ENCODE data around the gene EHD4.

EHD4 gene

DNA sequence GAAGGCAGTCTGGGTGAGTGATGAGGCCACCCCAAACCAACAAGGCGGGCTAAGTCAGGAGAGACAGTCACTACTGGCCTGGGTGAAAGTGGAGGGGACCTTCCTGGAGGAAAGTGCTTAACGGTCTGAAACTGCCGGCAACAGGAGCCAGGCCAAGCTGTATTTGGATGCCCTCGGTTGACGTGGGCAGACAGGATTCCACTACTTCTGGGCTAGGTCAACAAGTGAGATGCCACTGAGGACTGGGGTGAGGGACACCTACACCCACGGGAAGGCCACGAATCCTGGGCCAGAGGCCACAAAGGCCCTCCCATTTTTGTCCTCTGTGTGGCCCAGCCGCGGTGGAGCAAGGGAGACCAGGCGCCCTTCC, 90.8 kb downstream of the EHD4 start:
- no peak for DNase-seq
- intact Hi-C loops (cut with DNase I) = no loop called here

DNA sequence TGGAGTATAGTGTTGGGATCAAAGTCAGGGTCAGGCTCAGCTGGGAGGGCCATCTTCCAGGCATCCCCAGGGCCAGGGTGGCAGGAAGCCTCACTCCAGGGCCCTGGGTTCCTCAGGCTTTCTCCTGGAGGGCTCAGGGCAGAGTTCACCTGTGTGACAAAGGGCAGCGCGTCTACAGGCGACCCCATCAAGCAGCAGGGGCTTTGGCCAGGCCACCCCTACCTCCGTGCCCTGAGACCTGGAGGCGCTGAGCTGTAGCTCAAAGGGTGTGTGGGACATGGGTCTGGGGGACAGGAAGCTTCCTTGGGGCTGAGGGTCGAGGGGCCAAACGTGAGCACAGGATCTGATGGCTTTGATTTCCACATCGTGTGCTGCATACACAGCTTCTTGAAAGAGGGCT, 91.3 kb downstream of the EHD4 start:
- intact Hi-C loops (cut with DNase I) = no loop called here
- DNase-seq = no peak

DNA sequence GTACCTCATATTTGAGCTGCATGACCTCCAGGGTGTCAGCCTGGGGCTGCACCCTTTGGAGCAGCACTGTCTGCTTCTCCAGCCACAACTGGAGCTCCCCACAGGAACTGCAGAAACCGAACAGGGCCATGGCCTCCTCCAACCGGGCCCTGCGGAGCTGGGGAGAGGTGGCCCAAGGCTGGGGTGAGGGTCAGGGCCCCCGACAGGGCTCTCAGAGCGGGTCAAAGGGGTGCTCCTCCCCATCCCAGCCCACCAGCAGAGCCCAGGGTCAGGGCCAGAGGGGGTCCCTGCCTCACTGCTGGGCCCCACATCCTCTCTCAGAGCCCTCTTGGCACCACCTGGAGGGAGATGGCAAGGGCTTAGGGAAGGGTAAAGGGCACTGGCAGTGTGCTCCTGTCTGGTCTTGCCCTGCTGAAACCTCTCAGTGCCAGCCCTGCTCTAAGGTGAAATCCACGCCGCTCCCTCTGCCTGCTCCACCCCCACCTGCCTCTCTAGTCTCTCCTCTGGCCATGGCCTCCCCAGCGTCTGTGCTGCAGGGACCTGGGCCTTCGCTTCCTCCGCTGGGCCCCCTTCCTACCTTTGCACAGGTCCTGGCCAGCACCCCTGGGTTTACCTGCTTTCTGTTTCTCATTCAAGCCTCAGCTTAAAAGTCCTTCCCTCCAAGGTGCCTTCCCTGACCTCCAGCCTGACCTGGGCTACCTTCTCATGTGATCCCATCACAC, 92.0 kb downstream of the EHD4 start:
- intact Hi-C loops (cut with DNase I) = no loop called here
- DNase-seq = no peak

DNA sequence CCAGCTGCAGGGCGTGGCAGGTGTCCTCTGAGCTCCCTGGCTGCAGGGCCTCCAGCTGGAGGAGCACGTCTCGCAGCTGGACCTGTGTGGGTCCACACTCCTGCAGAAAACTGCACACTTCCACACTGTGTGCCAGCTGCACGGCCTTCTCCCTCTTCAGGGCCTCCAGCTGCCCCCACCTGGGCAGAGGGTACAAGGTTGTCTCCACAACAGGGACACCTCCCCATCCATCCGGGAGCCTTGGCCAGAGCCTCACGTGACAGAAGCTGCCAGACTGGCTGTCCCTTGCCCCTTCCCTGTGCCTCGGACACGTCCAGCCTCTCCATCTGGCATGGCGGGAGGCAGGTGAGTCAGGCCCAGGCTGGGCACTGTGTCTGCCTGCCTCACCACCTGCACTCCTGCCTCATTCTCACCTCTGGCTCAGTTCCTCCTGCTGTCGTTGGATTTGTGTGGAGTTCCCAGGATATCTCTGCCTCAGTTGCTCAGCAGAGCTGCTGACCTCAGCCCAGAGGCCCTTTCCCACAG, 93.0 kb downstream of the EHD4 start:
- DNase-seq = no peak
- intact Hi-C loops (cut with DNase I) = no loop called here

DNA sequence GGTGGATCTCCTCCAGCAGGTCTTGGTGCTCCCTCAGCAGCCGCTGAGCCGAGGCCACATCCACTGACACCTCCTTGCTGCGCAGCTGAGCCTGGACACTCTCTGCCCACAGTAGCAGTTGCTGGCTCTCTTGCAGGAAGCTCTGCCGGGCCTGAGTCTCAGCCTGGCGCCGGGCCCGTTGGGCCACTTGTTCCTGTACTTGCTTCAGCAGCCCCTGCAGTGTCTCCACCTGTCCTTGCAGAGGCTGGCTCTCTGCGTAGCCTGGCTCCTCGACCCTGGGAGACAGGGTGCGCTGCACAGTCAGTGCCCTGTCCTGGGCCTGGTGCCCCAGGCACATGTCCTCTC, 94.0 kb downstream of the EHD4 start:
- DNase-seq = peak in 1 of 42 donors; percentile 30
- intact Hi-C loops (cut with DNase I) = no loop called here

DNA sequence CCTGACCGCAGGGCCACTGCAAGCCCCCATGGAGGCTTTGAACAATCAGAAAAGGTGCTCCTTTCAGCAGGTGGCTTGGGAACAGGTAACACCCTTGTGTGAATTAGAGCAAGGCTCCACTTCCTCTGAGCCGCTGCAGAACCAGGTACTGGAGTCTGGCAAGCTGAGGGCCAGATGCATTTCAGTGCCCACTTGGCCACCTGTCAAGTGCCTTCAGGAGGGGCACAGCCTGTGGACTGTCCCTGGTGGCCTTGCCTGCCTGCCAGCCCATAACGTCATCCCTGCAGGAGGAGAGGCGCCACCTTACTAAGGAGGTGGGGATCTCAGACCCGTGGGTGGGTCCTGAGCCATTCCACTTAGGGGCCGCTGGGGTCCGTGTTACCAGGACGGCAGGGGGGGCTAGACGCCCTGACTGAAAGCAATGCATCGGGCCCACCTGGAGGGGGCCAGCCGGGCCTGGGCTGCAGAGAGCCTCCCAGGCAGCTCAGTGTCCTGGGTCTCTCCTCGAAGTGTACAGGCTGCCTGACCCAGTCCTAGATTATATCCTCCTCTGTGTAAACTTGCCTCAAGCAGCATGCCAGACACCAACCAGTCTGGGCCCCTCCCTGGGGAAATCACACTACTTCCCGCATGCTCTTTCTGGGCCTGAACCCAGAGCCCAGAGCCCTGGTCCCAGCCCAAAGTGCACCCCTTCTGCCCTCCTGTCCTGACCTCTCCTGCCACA, 94.6 kb downstream of the EHD4 start:
- intact Hi-C loops (cut with DNase I) = no loop called here
- no peak for DNase-seq

DNA sequence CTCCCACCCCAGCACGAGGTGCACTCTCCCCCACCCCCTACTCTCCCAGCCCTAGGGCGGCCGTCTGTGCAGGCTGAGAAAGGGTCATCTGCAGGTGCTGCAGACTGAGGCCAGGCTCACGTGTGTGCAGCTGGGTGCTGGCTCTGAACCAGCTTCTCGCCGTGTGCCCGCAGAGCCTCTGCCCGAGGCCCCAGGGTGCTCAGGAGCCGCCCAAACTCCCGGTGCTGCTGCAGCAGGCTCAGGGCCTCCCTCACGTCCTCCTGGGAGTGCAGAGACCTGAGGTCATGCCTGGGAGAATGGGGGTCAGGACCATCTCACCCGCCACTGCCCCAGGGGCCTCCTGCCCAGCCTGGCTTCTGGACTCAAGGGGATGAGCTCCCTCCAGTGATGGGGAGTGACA, 95.7 kb downstream of the EHD4 start:
- intact Hi-C loops (cut with DNase I) = no loop called here
- no peak for DNase-seq

DNA sequence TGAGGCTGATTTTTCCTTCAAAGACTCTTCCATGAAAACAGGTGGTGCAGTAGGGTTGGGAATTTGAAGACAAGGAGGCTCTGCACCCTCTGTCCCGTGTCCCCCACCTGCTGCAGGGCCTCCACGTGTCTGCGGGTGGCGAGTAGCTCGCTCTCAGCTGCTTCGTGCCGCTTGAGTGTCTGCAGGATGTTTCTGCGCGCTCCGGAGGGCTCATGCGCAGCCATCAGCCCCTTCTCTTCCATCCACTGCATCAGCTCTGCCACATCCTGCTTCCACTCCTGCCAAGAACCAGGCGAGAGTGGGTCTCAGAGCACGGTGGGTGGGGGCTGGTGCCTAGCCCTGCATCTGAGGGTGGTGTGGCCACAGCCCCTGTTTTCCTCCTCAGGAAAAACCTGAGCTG, 96.3 kb downstream of the EHD4 start:
- DNase-seq = no peak
- intact Hi-C loops (cut with DNase I) = no loop called here

DNA sequence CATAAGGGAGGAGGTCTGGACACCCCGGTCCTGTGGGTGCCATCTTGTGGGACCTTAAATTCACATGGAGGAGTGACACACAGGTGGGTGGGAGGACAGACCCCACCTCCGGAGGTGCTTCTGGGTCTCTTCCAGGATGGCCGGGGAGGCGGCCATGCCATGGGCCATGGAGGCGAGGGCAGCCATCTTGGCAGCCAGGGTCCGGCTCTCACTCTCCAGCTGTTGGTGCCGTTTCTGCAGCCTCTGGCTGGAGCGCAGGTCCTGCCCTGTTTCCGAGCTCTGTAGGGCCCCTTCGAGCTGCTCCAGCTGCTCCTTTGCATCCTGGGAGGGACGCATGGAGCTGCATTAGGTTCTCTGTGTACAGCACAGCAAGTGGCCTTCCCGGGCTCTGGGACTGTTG, 97.6 kb downstream of the EHD4 start:
- intact Hi-C loops (cut with DNase I) = no loop called here
- no peak for DNase-seq

DNA sequence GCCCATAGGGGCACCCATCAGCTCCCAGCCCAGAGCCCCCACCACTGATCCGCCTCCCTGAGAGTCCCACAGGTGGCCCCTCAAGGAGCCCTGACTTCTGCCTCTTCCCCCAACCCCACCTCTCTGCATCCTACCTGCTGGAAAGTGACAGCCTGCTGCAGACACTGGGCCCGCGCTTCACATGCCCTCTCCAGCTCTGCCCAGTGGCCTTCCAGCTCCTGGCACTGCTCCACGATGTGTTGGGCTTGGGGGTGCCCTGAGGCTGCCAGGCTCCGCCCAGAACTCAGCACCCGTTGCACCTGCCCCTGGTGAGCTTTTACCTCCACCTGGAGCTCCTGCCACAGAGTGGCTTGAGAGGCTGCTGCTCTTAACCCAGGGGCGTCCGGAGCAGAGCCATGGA, 98.6 kb downstream of the EHD4 start:
- intact Hi-C loops (cut with DNase I) = no loop called here
- no peak for DNase-seq

DNA sequence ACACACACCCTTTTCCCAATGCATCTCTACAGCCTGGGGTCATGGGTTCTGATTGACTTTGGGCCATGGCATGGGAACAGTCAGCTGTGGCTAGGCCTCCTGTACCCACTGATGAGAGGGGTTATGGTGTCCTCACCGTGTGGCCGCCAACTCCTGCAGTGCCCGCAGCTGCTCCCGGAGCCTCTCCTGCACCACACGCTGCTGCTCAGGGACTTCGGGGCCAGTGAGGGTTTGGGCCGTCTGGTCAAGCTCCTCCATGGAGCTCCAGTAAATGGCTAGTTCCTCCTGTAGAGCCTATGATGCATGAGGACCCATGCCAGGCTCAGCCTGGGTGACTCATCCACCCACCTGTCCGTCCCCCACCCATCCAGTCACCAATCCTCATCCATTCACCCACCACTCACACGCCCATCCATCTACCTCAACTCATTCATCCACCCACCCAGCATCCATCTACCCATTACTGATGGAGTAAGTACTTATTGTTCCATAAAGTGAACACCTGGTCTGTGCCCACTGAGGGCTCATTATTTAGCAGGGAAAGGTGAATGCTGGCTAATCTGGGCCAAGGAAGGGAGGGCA, 100.1 kb downstream of the EHD4 start:
- peak in 4 of 42 donors; percentile 25 to 55 (median 44) for DNase-seq
- intact Hi-C loops (cut with DNase I) = no loop called here

DNA sequence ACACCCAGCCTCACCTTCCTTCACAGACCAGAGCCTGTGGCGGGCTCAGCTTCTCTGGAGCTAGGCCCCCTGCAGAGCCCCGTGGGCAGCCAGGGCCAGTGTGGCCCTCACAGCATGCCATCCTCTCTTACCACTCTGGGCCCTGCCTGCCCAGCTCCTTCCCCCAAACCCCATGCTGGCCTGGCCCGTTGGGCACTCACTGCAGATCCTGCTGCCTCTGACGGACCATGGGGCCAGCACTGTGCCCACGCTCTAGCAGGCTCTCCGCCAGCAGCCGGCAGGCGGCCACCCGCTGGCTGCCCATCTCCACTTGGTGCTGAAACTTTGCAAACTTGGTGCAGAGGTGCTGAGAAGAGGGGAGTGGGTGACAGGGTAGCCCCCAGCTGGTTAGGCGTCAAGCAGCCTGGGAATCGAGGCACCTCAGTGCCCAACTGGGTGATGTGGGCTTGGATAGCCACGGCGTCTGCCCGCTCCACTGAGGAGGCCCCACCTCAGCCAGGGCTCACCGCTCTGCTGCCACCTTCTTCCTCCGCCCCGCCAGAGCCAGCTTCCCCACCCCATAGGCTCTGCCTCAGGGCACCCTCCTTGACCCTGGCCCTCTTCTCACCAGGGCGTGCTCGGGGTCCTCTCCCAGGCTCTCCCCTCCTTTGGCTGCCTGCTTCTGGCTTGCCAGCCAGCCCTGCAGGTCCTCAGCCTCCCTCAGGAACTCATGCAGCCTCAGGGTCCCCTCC, 101.0 kb downstream of the EHD4 start:
- DNase-seq = no peak
- intact Hi-C loops (cut with DNase I) = no loop called here

DNA sequence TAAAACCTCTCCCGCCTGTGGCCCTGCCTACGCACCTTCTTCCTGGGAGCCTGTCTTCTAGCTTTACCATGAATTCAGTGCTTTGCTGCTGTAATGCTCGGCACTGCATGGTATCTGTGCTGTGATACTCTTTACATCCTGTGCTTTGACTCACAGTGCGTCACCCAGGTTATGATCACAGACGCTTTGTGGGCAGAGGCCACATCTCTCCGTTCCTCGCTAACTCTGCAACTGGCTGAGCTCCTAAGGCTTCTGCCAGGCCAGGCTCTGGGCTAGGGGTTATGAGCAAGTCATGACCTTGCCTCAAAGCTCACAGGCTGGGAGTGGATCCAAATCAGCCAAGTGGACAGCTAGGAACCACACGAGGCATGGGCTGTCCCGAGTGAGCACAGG, 101.7 kb downstream of the EHD4 start:
- DNase-seq = peak in 2 of 42 donors; percentile 11 to 37
- intact Hi-C loops (cut with DNase I) = no loop called here

DNA sequence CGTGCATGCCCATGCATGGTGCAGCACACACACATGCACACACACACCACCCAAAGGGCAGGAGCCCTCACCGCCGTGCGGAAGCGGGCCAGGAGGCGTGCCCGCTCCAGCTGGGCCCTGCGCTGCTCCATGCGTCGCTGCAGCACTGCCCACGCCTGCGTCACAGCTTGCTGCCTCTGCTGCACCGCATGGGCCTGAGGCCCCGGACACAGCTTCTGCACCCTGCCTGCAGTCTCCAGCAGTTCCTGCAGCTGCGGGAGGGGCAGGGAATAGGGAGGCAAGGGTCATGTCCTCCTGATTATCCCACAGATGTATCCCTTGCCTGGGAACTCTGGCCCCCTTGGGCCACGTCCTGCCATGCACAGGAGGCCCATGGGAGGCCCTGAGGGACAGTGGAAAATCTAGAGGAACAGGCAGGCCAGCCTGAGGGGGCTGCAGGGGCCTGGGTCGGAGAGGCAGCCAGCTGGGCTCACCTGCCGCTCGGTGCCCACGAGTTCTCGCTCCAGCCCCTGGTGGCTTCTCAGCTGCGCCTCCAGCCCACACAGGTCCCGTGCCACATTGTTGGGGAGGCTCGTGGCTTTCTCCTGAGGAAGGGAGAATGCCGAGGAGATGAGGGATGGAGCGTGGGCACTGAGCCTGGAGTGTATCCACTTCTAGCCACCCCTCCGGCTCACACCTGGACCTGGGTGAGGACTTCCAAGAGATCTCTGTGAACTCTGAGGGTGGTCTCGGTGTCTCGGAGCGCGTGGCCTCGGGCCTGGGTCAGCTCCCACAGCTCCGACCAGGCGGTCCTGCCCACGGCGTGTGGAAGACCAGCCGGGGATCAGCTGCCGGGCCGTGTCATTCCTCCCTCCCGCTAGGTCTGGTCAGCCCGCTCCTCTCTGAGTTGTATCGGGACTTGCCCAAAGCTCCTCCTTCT, 102.3 kb downstream of the EHD4 start:
- DNase-seq = no peak
- intact Hi-C loops (cut with DNase I) = no loop called here

DNA sequence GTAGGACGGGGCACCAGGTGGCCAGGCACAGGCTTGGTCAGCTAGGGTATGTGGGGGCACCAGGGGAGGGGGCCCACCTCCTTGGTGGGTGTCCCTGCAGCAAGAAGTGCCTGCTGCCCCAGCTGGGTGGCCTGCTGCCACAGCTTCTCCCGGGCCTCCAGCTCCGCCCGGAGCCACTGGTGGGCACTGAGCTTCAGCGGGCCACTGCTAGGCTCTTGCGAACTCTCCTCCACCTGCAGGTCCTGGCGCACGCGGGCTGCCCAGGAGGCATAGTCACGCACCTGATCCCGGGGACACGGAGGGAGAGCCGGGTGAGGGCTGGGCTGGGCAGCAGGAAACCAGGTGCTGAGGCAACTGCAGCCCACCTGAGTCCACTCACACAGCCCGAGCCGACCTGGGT, 104.0 kb downstream of the EHD4 start:
- intact Hi-C loops (cut with DNase I) = no loop called here
- DNase-seq = no peak

DNA sequence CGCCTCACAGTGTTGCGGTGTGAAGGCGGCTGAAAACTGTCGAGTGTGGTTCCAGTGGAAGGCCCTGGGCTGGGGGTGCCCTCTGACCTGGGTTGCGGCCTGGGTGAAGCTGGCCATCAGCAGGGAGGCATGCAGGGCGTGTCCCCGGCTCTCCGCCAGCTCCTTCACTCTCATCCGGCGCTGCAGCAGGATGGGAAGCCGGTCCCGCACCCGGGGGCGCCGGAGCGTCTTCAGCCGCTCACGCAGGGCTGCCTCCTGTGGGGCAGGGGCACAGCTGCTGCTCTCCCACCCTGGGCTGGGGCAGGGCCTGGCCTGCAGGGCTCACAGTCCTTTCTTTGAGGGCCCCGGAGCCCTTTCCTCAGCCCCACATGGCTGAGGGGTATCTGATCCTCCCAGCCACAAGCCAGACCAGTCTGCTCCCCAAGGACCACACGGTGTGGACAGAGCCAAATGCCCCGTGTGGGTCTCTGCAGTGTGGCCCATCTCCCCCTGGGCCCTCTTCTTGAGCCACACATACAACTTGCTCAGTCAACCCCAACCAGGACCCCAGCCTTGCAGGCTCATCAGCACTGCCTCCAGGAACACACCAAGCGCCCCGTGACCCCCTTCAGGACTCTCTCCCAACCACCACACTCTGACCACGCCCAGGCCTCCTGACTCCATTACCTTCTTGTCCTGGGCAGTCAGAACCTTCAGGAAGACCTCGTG, 105.3 kb downstream of the EHD4 start:
- intact Hi-C loops (cut with DNase I) = no loop called here

DNA sequence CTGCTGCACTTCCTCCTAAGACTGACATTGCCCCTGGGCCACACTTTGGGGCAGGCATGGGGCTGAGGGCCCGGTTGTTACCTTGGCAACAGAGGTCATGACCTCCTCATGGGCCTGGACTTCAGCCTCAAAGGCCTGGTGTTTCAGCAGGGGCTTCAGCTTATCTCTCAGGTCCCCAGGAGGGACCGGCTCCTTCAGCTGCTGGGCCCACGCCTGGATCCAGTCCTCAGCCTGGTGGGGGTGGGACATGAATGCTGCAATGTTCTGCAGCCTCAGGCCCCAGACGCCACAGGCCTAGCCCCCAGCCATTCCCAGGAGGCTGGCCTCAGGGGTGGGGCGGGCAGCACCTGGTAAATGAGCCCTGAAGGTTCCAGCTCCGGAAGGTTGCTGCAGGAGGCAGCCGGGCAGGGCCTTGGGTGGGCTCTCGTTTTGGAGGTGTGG, 106.1 kb downstream of the EHD4 start:
- intact Hi-C loops (cut with DNase I) = no loop called here
- DNase-seq = no peak

More for the DNA sequence above, 105.3 kb downstream of the EHD4 start:
- DNase-seq = no peak

DNA sequence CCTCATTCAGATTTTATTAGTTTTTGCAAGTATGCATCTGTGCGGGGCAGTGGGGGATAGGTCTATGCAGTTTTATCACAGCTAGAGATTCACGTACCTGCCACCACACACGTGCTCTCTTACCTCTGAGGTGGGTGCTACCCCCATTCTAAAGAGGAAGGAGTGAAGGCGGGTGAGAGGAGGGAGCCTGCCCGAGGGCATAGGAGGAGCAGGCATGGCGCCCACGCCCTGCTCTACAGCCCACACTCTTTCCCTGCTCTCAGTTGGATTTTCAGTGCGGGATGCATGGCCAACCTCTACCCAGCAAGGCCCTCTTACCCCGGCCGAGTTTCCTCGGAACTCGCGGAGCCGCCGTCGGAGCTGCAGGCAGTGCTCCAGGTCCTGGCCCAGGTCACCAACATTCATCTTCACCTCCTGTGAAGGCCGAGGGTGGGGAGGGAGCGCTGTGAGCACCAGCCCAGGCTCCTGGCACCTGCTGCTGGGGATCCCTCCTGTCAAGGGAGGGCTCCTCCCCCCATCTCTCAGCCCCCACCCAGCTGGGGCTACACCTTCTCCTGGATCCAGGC, 106.8 kb downstream of the EHD4 start:
- no peak for DNase-seq
- intact Hi-C loops (cut with DNase I) = no loop called here

Measured in head of caudate nucleus (tissue), 42 donors.